CD14-positive monocyte (primary cell): ENCODE results near the gene RNF113B. TPM values are rescaled to one million over a fixed set of nuclear protein-coding genes. Genes with fewer than 3 reads are reported as not detected.

Experiments used
- DNase-seq, 3 donors: peaks; one replicate each; pipeline ENCODE4 v3.0.0-alpha.2; 2011 to 2022
- H2AFZ ChIP-seq: 2 replicates; pipeline ENCODE4 v1.6.0; 2012; ENCODE audit warnings: mild to moderate bottlenecking, low read depth, low read length, inconsistent platforms; ENCODE audit not compliant: insufficient read depth, poor library complexity, severe bottlenecking
- H3K27ac ChIP-seq, 2 donors: 1 replicate in 1 of 2; 2 replicates in 1 of 2; pipeline ENCODE4 v1.5.1; 2012 to 2013; ENCODE audit warnings: low read length in 2 of 2, control low read depth in 1 of 2, inconsistent platforms in 1 of 2, low read depth in 1 of 2, mild to moderate bottlenecking in 1 of 2
- H3K27me3 ChIP-seq, 2 donors: one replicate each; pipeline versions ENCODE4 v1.6.0 to v1.6.1; 2011 to 2013; ENCODE audit warnings: low read length in 2 of 2; ENCODE audit not compliant: control insufficient read depth in 2 of 2, insufficient read depth in 2 of 2
- H3K36me3 ChIP-seq, 2 donors: replicated peaks in 1 of 2; 1 replicate in 1 of 2; 2 replicates in 1 of 2; pipeline versions ENCODE4 v1.5.1 to v1.6.1; 2012 to 2013; ENCODE audit warnings: low read length in 2 of 2, control low read depth in 1 of 2, inconsistent platforms in 1 of 2, mild to moderate bottlenecking in 1 of 2; ENCODE audit not compliant: insufficient read depth in 2 of 2, control insufficient read depth in 1 of 2
- H3K4me1 ChIP-seq, 2 donors: 1 replicate in 1 of 2; 2 replicates in 1 of 2; pipeline versions ENCODE4 v1.5.1 to v1.6.1; 2012 to 2013; ENCODE audit warnings: low read length in 2 of 2, control low read depth in 1 of 2, inconsistent platforms in 1 of 2, mild to moderate bottlenecking in 1 of 2, moderate library complexity in 1 of 2; ENCODE audit not compliant: insufficient read depth in 2 of 2, control insufficient read depth in 1 of 2
- H3K4me2 ChIP-seq: replicated peaks from 2 replicates; pipeline ENCODE3; 2012; ENCODE audit warnings: low read length, moderate library complexity, mild to moderate bottlenecking; ENCODE audit not compliant: poor library complexity, severe bottlenecking; ENCODE audit errors: extremely low read depth
- H3K4me3 ChIP-seq, 3 experiments: fragments of 200-600 bp in 1 of 3; sonication (generic) in 1 of 3; replicated peaks in 1 of 3; 1 replicate in 2 of 3; 2 replicates in 1 of 3; pipeline ENCODE4 v1.5.1; 2011 to 2013; ENCODE audit warnings: low read length in 3 of 3, mild to moderate bottlenecking in 3 of 3, control low read depth in 2 of 3, low read depth in 2 of 3, inconsistent platforms in 1 of 3, moderate library complexity in 1 of 3
- H3K79me2 ChIP-seq: 2 replicates; pipeline ENCODE4 v1.6.0; 2012; ENCODE audit warnings: mild to moderate bottlenecking, control low read depth, inconsistent platforms, low read length, moderate library complexity; ENCODE audit not compliant: insufficient read depth
- H3K9ac ChIP-seq: 2 replicates; pipeline ENCODE4 v1.6.0; 2017; ENCODE audit warnings: low read length, mild to moderate bottlenecking; ENCODE audit not compliant: insufficient read depth, poor library complexity, severe bottlenecking
- H3K9me3 ChIP-seq, 2 donors: replicated peaks in 1 of 2; 1 replicate in 1 of 2; 2 replicates in 1 of 2; pipeline versions ENCODE4 v1.5.1 to v1.6.1; 2012 to 2013; ENCODE audit warnings: low read length in 2 of 2, control low read depth in 1 of 2; ENCODE audit not compliant: control insufficient read depth in 1 of 2, insufficient read depth in 1 of 2
- H4K20me1 ChIP-seq: 2 replicates; pipeline ENCODE4 v1.6.0; 2012; ENCODE audit warnings: mild to moderate bottlenecking, low read length, control low read depth, moderate library complexity; ENCODE audit not compliant: insufficient read depth
- H3K27ac Mint-ChIP-seq, 7 donors: one replicate each; pipeline ENCODE4 v1.8.0; 2020; ENCODE audit warnings: mild to moderate bottlenecking in 7 of 7, mixed read lengths in 7 of 7, moderate library complexity in 6 of 7, inconsistent platforms in 2 of 7
- H3K27me3 Mint-ChIP-seq, 3 donors: one replicate each; pipeline ENCODE4 v1.8.0; 2021 to 2022; ENCODE audit warnings: low read depth in 3 of 3, mild to moderate bottlenecking in 3 of 3, mixed read lengths in 3 of 3, moderate library complexity in 3 of 3, inconsistent platforms in 1 of 3
- H3K36me3 Mint-ChIP-seq, 2 donors: one replicate each; pipeline ENCODE4 v1.8.0; 2020; ENCODE audit warnings: mixed read lengths in 2 of 2, inconsistent platforms in 1 of 2, mild to moderate bottlenecking in 1 of 2
- H3K4me1 Mint-ChIP-seq: one replicate; pipeline ENCODE4 v1.8.0; 2020; ENCODE audit warnings: mild to moderate bottlenecking, mixed read lengths
- H3K4me3 Mint-ChIP-seq, 2 donors: one replicate each; pipeline ENCODE4 v1.8.0; 2020; ENCODE audit warnings: mild to moderate bottlenecking in 2 of 2, mixed read lengths in 2 of 2, moderate library complexity in 1 of 2
- H3K9me3 Mint-ChIP-seq, 7 donors: one replicate each; pipeline ENCODE4 v1.8.0; 2020 to 2022; ENCODE audit warnings: mixed read lengths in 7 of 7, mild to moderate bottlenecking in 6 of 7, moderate library complexity in 6 of 7, inconsistent platforms in 2 of 7
- CTCF ChIP-seq: fragments of 200-600 bp; IDR thresholded peaks from one replicate; pipeline ENCODE4 v1.8.0; 2022; ENCODE audit warnings: antibody characterized with exemption, mild to moderate bottlenecking
- WGBS: methylation state at CpG from one replicate; pipeline ENCODE4 v1.1.5; 2013; ENCODE audit warnings: missing lambda C conversion rate; ENCODE audit not compliant: insufficient coverage; 5-methylcytosine and 5-hydroxymethylcytosine counted together
- intact Hi-C, 2 donors: fragments of 100-400 bp; cut with micrococcal nuclease; formaldehyde crosslinking; loops; one replicate each; pipeline versions ENCODE4 v1.15.0 to v1.15.1; 2023
- polyA plus RNA-seq, 3 donors: library from polyadenylated mRNA; depleted of rRNA in 1 of 3; unstranded in 2 of 3; stranded (reverse) in 1 of 3; fragments of 300-500 nt in 2 of 3; fragments of >200 nt in 1 of 3; fragmentation: Illumina TruSeq in 2 of 3; gene quantifications; 1 replicate in 2 of 3; 2 replicates in 1 of 3; pipeline ENCODE4 v1.2.3, GENCODE V29; 2012 to 2021

Gene RNF113B
- polyA plus RNA-seq, 3 donors, result not detected

- Mint-ChIP-seq H3K36me3 (no peaks in the 10 kb centered on the region), H3K27ac (no peak overlapping the region), H3K27me3 (no peaks in the 10 kb centered on the region)
These were observed 46.7 kb upstream of the RNF113B start for GRCh38 chr13:98223741-98224140.

DNA sequence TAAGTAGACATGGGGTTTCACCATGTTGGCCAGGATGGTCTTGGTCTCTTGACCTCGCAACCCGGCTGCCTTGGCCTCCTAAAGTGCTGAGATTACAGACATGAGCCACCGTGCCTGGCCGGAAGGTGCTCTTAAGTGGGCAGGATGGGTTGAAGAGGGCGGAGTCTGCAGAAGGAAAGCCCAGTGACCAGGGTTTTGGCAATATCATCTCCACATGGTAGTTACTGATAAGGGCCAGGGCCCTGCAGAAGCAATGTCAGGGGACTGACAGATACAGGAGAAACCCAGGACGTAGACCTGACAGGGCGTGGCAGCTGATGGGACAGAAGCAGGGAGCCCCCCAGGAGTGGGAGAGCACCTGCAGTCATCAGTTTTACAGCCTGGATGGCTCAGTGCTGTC lies 45.7 kb upstream of the RNF113B start:
- H3K4me3 Mint-ChIP-seq, result no peak overlapping the region
- no peaks in the 10 kb centered on the region for H3K36me3 Mint-ChIP-seq
- Histone ChIP-seq H3K9me3 (no peaks in the 10 kb centered on the region), H4K20me1 (no peaks in the 10 kb centered on the region), H2AFZ (no peak overlapping the region), H3K9ac (no peak overlapping the region), H3K27me3 (no peaks in the 10 kb centered on the region), H3K27ac (no peak overlapping the region), H3K4me1 (no peaks in the 10 kb centered on the region), H3K4me3 (no peak overlapping the region), H3K79me2 (no peaks in the 10 kb centered on the region), H3K36me3 (no peaks in the 10 kb centered on the region), H3K4me2 (no peak overlapping the region)
- no peak for TF ChIP-seq CTCF
- peaks cover 0 to 10% (median 4%) of the 10 kb centered on the region in 7 donors for H3K9me3 Mint-ChIP-seq
- DNase-seq, result no peak
- 82% methylated on average over 4 of the region's 7 CpGs for WGBS
- no peaks in the 10 kb centered on the region for H3K4me1 Mint-ChIP-seq
- H3K27me3 Mint-ChIP-seq, result peaks cover 0 to 1% (median 0%) of the 10 kb centered on the region in 3 donors
- H3K27ac Mint-ChIP-seq, result no peak overlapping the region
- intact Hi-C loops, result no loop called here

More at GRCh38 chr13:98223741-98224140, 46.7 kb upstream of the RNF113B start:
- Mint-ChIP-seq H3K4me3 (no peak overlapping the region), H3K4me1 (no peaks in the 10 kb centered on the region), H3K9me3 (peaks cover 0 to 11% (median 7%) of the 10 kb centered on the region in 7 donors)
- TF ChIP-seq CTCF, result no peak
- no peaks in the 10 kb centered on the region for H3K36me3 ChIP-seq
- no peaks in the 10 kb centered on the region for H3K27me3 ChIP-seq
- H3K79me2 ChIP-seq, result no peaks in the 10 kb centered on the region
- H3K9me3 ChIP-seq, result peaks cover 0 to 3% of the 10 kb centered on the region in 2 donors
- H2AFZ ChIP-seq, result no peak overlapping the region
- intact Hi-C loops, result no loop called here
- no peaks in the 10 kb centered on the region for H4K20me1 ChIP-seq
- H3K4me3 ChIP-seq, result no peak overlapping the region
- DNase-seq, result no peak
- H3K27ac ChIP-seq, result no peak overlapping the region
- no peak overlapping the region for H3K4me2 ChIP-seq
- H3K9ac ChIP-seq, result no peak overlapping the region
- no peaks in the 10 kb centered on the region for H3K4me1 ChIP-seq
